HUES48 (cell line): Measurements from ENCODE around the gene PLXNA2.
A peak's percentile ranks its signal among the peaks of the same experiment; 100 is the strongest.

Source experiments
- H3K27ac ChIP-seq: one replicate; pipeline ENCODE4 v1.7.0; 2013; ENCODE audit warnings: low read depth, low read length, inconsistent platforms
- H3K27me3 ChIP-seq: 2 replicates; pipeline ENCODE4 v1.6.1; 2013; ENCODE audit warnings: mild to moderate bottlenecking, low read length; ENCODE audit not compliant: control insufficient read depth, insufficient read depth
- H3K36me3 ChIP-seq: 2 replicates; pipeline ENCODE4 v1.6.1; 2013; ENCODE audit warnings: low read length; ENCODE audit not compliant: control insufficient read depth, insufficient read depth
- H3K4me1 ChIP-seq: 2 replicates; pipeline ENCODE4 v1.6.1; 2013; ENCODE audit warnings: mild to moderate bottlenecking, low read length; ENCODE audit not compliant: control insufficient read depth, insufficient read depth
- H3K4me3 ChIP-seq: 2 replicates; pipeline ENCODE4 v1.5.1; 2013; ENCODE audit warnings: mild to moderate bottlenecking, low read depth, low read length
- H3K9ac ChIP-seq: 2 replicates; pipeline ENCODE4 v1.6.1; 2013; ENCODE audit warnings: mild to moderate bottlenecking, low read depth, low read length, moderate library complexity
- H3K9me3 ChIP-seq: 2 replicates; pipeline ENCODE4 v1.6.1; 2013; ENCODE audit warnings: low read length; ENCODE audit not compliant: control insufficient read depth, insufficient read depth

Gene PLXNA2

GRCh38 chr1:208084220-208084619, 160.0 kb downstream of the PLXNA2 start:
- H3K36me3 ChIP-seq, result no peaks in the 10 kb centered on the region
- no peaks in the 10 kb centered on the region for H3K9me3 ChIP-seq
- no peak overlapping the region for H3K9ac ChIP-seq
- no peak overlapping the region for H3K4me3 ChIP-seq
- no peaks in the 10 kb centered on the region for H3K27me3 ChIP-seq
- no peak overlapping the region for H3K27ac ChIP-seq
- peaks cover 7% of the 10 kb centered on the region; the same call in 1 of the 2 replicates for H3K4me1 ChIP-seq

DNA sequence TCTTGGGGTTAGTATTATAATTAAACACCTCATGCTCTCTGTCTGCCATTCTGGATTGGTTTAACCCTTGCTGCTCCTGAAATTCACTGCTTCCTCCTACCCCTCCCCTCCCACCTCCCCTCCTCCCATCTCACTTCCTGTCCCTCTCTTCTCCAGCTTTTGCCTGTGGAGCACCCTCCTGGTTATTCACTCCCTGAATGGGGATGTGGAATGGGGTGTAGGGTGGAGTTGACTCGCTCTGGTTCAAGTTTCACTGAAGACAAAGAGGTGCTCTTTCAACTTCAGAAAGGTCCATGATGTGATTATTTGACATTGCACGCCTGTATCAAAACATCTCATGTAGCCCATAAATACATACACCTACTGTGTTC, 160.5 kb downstream of the PLXNA2 start:
- H3K4me3 ChIP-seq, result no peak overlapping the region
- no peaks in the 10 kb centered on the region for H3K27me3 ChIP-seq
- no peak overlapping the region for H3K27ac ChIP-seq
- H3K36me3 ChIP-seq, result no peaks in the 10 kb centered on the region
- H3K9ac ChIP-seq, result no peak overlapping the region
- H3K4me1 ChIP-seq, result peaks cover 7% of the 10 kb centered on the region; the same call in 1 of the 2 replicates
- no peaks in the 10 kb centered on the region for H3K9me3 ChIP-seq

GRCh38 chr1:208083016-208083714, 161.0 kb downstream of the PLXNA2 start:
- Histone ChIP-seq H3K9me3 (no peaks in the 10 kb centered on the region), H3K9ac (no peak overlapping the region), H3K27me3 (no peaks in the 10 kb centered on the region), H3K4me1 (peaks cover 7% of the 10 kb centered on the region; the same call in 1 of the 2 replicates), H3K4me3 (no peak overlapping the region), H3K27ac (no peak overlapping the region), H3K36me3 (no peaks in the 10 kb centered on the region)

GRCh38 chr1:208081972-208082371, 162.2 kb downstream of the PLXNA2 start:
- H3K4me1 ChIP-seq, result peaks cover 14% of the 10 kb centered on the region; the same call in 1 of the 2 replicates
- no peaks in the 10 kb centered on the region for H3K36me3 ChIP-seq
- no peak overlapping the region for H3K4me3 ChIP-seq
- no peaks in the 10 kb centered on the region for H3K27me3 ChIP-seq
- no peak overlapping the region for H3K9ac ChIP-seq
- peak overlapping the region; percentile 22 for H3K27ac ChIP-seq
- H3K9me3 ChIP-seq, result no peaks in the 10 kb centered on the region

DNA sequence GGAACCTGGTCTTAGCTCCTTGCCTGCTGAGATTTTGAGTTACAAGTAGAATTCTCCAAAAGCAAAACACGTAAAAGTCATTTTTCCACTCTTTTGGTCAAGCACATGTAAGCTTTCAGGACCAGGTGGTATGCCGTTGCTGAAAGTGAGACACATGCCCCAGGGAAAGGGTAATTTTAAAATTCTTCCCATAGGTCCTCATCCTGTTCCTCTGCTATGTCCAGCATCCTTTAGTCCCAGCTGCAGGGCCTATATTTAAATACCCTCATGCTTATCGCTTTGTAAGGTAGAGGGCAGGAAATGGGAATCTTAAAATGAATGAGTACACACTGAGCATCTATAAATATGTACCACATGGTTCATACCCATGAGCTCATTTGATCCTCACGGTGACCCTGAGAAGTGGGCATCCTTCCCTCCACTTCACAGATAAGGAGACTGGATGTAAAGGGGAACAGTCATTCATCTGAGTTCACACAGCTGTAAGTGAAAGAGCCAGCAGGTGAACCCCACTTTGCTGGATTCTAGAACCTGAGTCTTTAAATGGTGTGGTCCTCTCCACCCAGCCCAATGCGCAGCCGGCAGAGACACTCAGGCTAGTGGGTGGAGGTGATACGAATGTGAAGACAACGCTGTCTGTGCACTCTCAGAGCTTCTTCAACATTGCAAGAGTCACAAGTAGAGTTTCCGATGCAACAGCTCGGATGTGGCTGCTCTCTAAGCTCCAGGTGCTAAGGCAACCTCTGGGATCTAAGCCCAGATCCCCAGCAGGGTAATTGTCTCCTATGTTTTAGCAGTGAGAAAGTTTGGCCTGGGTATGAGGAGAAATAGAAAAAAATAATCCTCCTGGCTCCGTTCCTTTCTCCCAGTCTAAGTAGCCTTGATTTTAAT, 163.5 kb downstream of the PLXNA2 start:
- Histone ChIP-seq H3K4me1 (peaks cover 15% of the 10 kb centered on the region; the same call in 1 of the 2 replicates), H3K4me3 (no peak overlapping the region), H3K9me3 (no peaks in the 10 kb centered on the region), H3K27ac (no peak overlapping the region), H3K36me3 (no peaks in the 10 kb centered on the region), H3K27me3 (no peaks in the 10 kb centered on the region), H3K9ac (no peak overlapping the region)

DNA sequence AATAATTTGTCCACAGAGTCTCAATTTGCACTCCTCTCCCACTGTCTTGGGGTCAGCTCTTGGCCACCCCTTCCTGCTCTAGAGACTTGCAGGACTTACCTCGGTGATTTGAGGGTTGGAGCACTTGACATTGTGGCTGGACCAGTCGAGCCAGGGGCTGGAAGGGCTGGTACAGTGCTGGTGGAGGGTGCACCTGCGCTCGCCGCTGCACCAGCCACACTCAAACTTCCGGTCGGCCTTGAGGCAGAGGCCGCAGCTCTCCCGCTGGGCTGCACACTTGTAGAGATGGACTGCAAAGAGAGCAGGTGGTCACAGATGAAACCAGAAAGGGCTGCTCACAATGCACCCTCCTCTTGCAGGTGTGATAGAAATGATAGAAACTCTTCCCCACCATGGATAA, 165.0 kb downstream of the PLXNA2 start:
- no peaks in the 10 kb centered on the region for H3K9me3 ChIP-seq
- no peak overlapping the region for H3K4me3 ChIP-seq
- H3K36me3 ChIP-seq, result no peaks in the 10 kb centered on the region
- H3K27me3 ChIP-seq, result no peaks in the 10 kb centered on the region
- no peak overlapping the region for H3K9ac ChIP-seq
- peaks cover 15% of the 10 kb centered on the region; the same call in 1 of the 2 replicates for H3K4me1 ChIP-seq
- H3K27ac ChIP-seq, result no peak overlapping the region

- Histone ChIP-seq H3K27ac (no peak overlapping the region), H3K4me3 (no peak overlapping the region), H3K9ac (no peak overlapping the region), H3K36me3 (no peaks in the 10 kb centered on the region), H3K4me1 (peaks cover 13% of the 10 kb centered on the region; the same call in 1 of the 2 replicates), H3K27me3 (no peaks in the 10 kb centered on the region), H3K9me3 (no peaks in the 10 kb centered on the region)
Measured at GRCh38 chr1:208078752-208079151, 165.4 kb downstream of the PLXNA2 start.

- Histone ChIP-seq H3K9me3 (no peaks in the 10 kb centered on the region), H3K4me3 (no peak overlapping the region), H3K27me3 (no peaks in the 10 kb centered on the region), H3K4me1 (0 out of 2 replicates have a peak, but pooled peaks cover 8% of the 10 kb centered on the region), H3K36me3 (no peaks in the 10 kb centered on the region), H3K9ac (no peak overlapping the region), H3K27ac (peak overlapping the region; percentile 2)
Measured at GRCh38 chr1:208077232-208078075, 166.7 kb downstream of the PLXNA2 start.

- Histone ChIP-seq H3K27ac (no peak overlapping the region), H3K36me3 (no peaks in the 10 kb centered on the region), H3K4me1 (0 out of 2 replicates have a peak, but pooled peaks cover 8% of the 10 kb centered on the region), H3K9ac (no peak overlapping the region), H3K4me3 (no peak overlapping the region), H3K9me3 (no peaks in the 10 kb centered on the region), H3K27me3 (no peaks in the 10 kb centered on the region)
Measured at GRCh38 chr1:208074353-208074752, 169.8 kb downstream of the PLXNA2 start.

DNA sequence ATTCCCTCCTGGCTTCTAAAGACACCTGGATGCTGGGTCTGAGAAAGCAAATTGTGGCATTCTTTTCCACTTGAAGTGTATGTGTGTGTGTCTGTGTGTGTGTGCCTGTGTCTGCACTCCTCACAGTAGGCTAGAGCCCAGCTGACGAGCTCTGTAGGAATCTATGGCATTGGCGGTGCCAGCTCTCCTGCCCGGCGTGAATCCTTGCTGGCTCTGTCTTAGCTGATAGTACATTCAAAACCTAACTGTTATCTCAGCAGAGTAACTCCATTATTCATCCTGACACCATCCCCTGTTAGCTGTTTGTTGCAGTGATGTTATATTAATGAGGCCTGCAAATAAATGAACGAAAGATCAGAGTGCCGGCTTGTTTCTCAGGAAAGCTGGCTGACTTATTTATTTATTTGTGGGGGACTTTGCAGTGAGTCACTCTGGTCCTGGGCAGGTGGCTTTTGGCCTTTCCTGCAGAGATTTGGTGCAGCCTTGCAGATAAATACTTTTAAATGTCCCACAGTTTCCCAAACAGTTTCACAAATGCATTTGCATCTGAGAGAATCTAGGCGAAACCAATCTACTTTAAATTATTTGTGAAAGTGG, 172.7 kb downstream of the PLXNA2 start:
- Histone ChIP-seq H3K27me3 (no peaks in the 10 kb centered on the region), H3K9ac (no peak overlapping the region), H3K27ac (no peak overlapping the region)

More for the DNA sequence above, 172.7 kb downstream of the PLXNA2 start:
- no peaks in the 10 kb centered on the region for H3K36me3 ChIP-seq
- no peak overlapping the region for H3K4me3 ChIP-seq
- H3K9me3 ChIP-seq, result no peaks in the 10 kb centered on the region
- H3K4me1 ChIP-seq, result no peaks in the 10 kb centered on the region
